Epidermal melanocyte (primary cell): Measurements from ENCODE around the gene HAUS2.

ENCODE experiments used
- DNase-seq: peaks from one replicate; pipeline ENCODE4 v3.0.0; 2011; ENCODE audit warnings: low spot score; ENCODE audit not compliant: insufficient read length

Gene HAUS2

DNA sequence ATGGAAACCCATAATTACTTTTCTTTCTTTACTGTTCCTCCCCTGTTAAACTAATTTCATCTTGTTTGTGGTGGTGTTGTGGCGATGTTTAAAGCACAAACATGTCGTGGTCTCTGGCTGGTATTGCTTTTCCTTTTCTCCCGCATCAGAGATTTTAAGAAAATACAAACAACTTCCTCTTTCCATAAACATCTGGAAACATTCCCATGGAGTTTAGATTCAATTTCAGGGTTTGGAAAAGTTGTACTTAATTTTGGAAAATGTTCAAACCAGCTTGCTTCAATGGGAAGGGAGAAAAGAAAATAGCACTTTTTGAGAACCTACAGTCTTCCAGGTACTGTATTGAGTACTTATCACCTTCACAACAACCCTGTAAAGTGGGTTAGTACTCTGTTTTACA is 57.2 kb downstream of the HAUS2 start:
- DNase-seq: no peak

DNA sequence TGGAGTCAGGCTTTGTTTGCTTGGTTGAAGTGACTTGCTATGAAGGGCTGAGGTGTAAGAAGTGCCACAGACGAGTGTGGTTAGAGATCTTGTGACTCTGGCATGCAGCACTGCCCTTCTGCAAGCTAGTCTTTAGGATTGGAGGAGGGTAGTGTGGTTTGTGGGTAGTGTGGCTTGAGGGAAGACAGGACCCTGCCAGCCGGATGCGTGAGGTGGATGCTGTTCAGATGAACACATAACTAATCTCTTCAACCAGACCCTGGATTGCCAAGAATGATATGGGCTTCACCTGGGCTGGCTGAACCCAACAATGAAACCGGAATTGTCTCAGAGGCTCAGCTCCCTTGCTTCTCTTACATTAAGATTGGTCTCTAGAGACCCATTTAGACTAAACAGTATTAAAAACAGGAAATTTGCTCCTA is 59.5 kb downstream of the HAUS2 start:
- no peak for DNase-seq

DNA sequence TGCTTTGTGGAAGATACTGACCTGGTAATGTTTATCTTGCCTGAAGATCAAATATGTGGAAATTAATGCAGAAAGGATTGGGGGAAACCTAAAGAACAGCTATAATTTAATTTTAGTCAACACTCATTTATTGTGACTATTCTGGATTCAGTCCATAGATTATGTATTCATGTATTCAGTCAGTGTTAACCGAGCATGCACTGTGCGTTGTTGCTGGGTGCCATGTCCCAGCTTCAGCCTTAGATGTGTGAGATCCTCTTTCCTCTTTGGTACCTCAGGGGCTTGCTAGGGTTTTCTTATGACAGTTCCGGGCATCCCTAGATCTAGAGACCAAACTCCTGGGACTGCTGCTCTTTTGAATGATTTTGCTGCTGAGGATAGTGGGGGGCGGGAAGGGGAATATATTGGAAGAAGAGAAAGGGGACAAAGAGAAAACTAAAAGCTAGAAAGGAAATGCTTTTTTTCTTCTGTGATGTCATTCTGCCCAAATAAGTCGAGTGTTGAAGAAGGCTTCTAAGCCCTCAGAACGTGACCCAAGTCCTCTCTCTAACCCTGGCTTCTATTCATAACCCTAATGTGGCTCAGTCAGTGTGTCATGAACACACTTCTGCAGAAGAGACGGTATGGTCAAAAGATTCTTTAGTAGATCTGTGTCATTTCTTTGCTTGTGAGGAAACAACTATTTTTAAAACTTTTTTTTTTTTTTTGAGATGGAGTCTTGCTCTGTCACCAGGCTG is 60.3 kb downstream of the HAUS2 start:
- no peak for DNase-seq

DNA sequence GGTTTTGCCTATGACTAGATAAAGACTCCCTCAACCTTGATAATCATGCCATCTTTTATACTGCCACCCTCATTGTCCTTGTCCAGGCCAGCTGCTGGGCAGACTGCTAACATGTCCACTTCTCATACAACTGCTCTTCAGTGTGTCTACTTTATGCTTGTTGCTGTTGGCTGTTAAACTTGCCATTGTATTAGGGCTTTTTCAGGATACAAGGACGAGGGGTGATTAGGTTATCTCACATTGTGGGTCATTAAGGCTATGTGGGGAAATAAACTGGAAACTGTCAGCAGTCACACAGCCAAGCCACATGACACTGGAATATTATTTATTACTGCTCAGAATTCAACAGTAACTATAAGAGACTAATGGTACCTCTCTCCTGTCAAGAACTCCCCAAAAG is 62.9 kb downstream of the HAUS2 start:
- DNase-seq: no peak

DNA sequence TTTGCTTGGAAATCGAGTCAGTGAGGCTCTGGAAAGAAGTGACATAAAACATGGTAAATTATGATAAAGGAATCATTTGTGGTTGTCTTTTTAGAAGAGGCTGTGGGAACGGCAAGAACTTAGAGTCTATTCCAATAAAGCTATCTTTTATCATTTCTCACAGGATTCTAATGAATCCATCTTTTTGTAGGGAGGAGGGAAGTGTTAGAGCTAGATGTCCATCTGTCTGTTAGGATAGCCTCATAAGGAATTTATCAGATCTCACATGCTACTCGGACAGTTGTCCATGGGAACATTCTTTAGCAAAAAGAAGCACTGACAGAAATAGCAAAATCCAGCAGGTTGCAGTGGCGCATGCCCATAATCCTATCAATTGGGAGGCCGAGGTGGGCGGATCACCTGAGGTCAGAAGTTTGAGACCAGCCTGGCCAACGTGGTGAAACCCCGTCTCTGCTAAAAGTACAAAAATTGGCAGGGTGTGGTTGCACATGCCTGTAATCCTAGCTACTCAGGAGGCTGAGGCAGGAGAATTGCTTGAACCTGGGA is 63.8 kb downstream of the HAUS2 start:
- DNase-seq: no peak

DNA sequence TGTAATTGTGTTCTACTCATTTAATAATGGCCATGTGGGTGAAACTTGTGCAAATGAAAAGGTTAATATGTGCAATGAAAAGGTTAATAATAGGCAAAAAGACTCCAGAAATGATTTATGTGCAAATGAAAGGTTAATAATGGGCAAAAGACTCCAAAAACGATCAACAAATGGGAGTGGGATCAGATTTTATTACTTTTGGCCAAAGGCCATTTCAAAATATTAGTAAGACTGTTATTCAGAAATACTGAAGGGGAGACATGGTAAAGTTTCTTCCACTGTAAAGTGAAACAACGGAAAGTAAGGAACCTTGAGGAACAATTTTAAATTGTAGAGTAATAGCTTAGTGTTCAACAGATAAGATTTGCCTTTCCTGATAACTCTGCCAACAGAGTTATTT is 67.5 kb downstream of the HAUS2 start:
- no peak for DNase-seq
